ENCODE results near the gene RMI2. TPM values are rescaled to one million over a fixed set of nuclear protein-coding genes. Genes with fewer than 3 reads are reported as not detected.

RMI2 gene
- total RNA-seq, 1 donor from 2014 or later: 5.6 TPM

- TF ChIP-seq CTCF (IDR thresholded peaks at IDR 0.05; ENCODE audit: insufficient read depth, low read length, poor library complexity, severe bottlenecking): peak; percentile 68
- H3K4me3 ChIP-seq (ENCODE audit: low read depth, low read length): no peak overlapping the region
- DNase-seq (ENCODE audit: low read depth): no peak
- H3K36me3 ChIP-seq (ENCODE audit: control insufficient read depth, insufficient read depth, low read length): no peaks in the 10 kb centered on the region
- H3K27me3 ChIP-seq (ENCODE audit: control insufficient read depth, insufficient read depth, low read length): no peaks in the 10 kb centered on the region
Measured at GRCh38 chr16:11356573-11357331, 11.5 kb downstream of the RMI2 start.

GRCh38 chr16:11358531-11358930 is 13.3 kb downstream of the RMI2 start:
- no peak for DNase-seq (ENCODE audit: low read depth)
- no peak overlapping the region for H3K4me3 ChIP-seq (ENCODE audit: low read depth, low read length)
- no peaks in the 10 kb centered on the region for H3K36me3 ChIP-seq (ENCODE audit: control insufficient read depth, insufficient read depth, low read length)
- TF ChIP-seq CTCF (IDR thresholded peaks at IDR 0.05; ENCODE audit: insufficient read depth, low read length, poor library complexity, severe bottlenecking): no peak
- no peaks in the 10 kb centered on the region for H3K27me3 ChIP-seq (ENCODE audit: control insufficient read depth, insufficient read depth, low read length)

- no peak overlapping the region for H3K4me3 ChIP-seq (ENCODE audit: low read depth, low read length)
- TF ChIP-seq CTCF (IDR thresholded peaks at IDR 0.05; ENCODE audit: insufficient read depth, low read length, poor library complexity, severe bottlenecking): no peak
- H3K36me3 ChIP-seq (ENCODE audit: control insufficient read depth, insufficient read depth, low read length): no peaks in the 10 kb centered on the region
- no peaks in the 10 kb centered on the region for H3K27me3 ChIP-seq (ENCODE audit: control insufficient read depth, insufficient read depth, low read length)
- peak; percentile 86 for DNase-seq (ENCODE audit: low read depth)
Measured at GRCh38 chr16:11359370-11359769, 14.1 kb downstream of the RMI2 start.

- no peak for TF ChIP-seq CTCF (IDR thresholded peaks at IDR 0.05; ENCODE audit: insufficient read depth, low read length, poor library complexity, severe bottlenecking)
- no peak overlapping the region for H3K4me3 ChIP-seq (ENCODE audit: low read depth, low read length)
- no peaks in the 10 kb centered on the region for H3K27me3 ChIP-seq (ENCODE audit: control insufficient read depth, insufficient read depth, low read length)
- no peaks in the 10 kb centered on the region for H3K36me3 ChIP-seq (ENCODE audit: control insufficient read depth, insufficient read depth, low read length)
- DNase-seq (ENCODE audit: low read depth): no peak
Measured at GRCh38 chr16:11360641-11361373, 15.5 kb downstream of the RMI2 start.

- DNase-seq (ENCODE audit: low read depth): no peak
- no peak overlapping the region for H3K4me3 ChIP-seq (ENCODE audit: low read depth, low read length)
- no peak for TF ChIP-seq CTCF (IDR thresholded peaks at IDR 0.05; ENCODE audit: insufficient read depth, low read length, poor library complexity, severe bottlenecking)
- no peaks in the 10 kb centered on the region for H3K27me3 ChIP-seq (ENCODE audit: control insufficient read depth, insufficient read depth, low read length)
- no peaks in the 10 kb centered on the region for H3K36me3 ChIP-seq (ENCODE audit: control insufficient read depth, insufficient read depth, low read length)
Measured at GRCh38 chr16:11361701-11362451, 16.6 kb downstream of the RMI2 start.

Data from kidney epithelial cell (primary cell).